Panc1 (cell line): Measurements from ENCODE around the gene CETN1.

Experiments used
- POLR2AphosphoS5 ChIP-seq: IDR thresholded peaks from 2 replicates; pipeline ENCODE4 v1.6.1; 2012; ENCODE audit warnings: mild to moderate bottlenecking, low read depth, low read length, moderate library complexity
- SIN3A ChIP-seq: IDR thresholded peaks from 2 replicates; pipeline ENCODE4 v1.6.1; 2012; ENCODE audit warnings: low read depth, mild to moderate bottlenecking, low read length, moderate library complexity, borderline replicate concordance; ENCODE audit not compliant: insufficient read depth
- TF ChIP-seq, protein P1 (sequence below): fragments of 450-650 bp; IDR thresholded peaks from 2 replicates; pipeline ENCODE4 v1.5.1; 2017; ENCODE audit warnings: mild to moderate bottlenecking
- TF ChIP-seq, protein P2 (sequence below), 2 experiments: IDR thresholded peaks; 2 replicates each; pipeline ENCODE4 v1.6.1; 2011 to 2012; ENCODE audit warnings: low read depth in 2 of 2, control low read depth in 1 of 2, low read length in 1 of 2, mild to moderate bottlenecking in 1 of 2, moderate library complexity in 1 of 2; ENCODE audit not compliant: insufficient read depth in 1 of 2

DNA sequence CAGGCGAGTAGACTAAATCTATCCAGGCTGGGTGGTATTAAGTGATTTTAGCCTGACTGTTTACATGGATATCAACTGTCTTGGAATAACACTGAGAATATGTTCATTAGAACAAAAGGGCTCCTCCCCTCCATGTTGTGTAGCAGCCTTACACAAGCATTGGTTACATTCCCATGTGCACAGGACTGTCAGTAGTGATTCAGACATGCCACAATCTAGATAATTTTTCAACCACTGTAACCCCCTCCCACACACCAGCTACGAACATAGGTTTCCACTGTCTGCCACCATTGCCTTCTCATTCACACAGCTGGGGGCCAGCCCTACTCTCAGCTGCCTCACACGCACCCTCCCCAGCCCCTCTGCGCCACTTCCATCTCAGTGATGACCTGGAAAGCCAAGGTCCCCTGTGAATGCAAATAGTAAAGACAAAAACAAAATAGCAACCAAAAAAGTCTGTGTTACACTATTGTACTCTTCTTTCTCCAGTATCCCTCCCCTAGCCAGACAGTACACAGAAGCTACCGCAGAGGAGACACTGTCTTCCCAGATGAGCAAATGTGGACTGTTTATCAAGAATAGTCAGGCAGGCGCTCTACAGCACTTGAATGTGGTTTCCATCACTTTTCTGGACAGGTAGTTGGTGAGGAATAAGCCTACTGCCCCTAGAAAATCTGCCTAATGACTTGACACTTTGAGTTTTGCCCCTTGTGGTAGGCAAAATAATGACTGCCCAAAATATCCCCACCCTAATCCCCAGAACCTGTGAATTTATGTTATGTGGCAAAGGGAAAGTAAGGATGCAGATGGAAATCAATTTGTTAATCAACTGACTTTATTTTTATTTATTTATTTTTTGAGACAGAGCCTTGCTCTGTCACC is 49.3 kb downstream of the CETN1 start:
- TF ChIP-seq, protein P1, sequence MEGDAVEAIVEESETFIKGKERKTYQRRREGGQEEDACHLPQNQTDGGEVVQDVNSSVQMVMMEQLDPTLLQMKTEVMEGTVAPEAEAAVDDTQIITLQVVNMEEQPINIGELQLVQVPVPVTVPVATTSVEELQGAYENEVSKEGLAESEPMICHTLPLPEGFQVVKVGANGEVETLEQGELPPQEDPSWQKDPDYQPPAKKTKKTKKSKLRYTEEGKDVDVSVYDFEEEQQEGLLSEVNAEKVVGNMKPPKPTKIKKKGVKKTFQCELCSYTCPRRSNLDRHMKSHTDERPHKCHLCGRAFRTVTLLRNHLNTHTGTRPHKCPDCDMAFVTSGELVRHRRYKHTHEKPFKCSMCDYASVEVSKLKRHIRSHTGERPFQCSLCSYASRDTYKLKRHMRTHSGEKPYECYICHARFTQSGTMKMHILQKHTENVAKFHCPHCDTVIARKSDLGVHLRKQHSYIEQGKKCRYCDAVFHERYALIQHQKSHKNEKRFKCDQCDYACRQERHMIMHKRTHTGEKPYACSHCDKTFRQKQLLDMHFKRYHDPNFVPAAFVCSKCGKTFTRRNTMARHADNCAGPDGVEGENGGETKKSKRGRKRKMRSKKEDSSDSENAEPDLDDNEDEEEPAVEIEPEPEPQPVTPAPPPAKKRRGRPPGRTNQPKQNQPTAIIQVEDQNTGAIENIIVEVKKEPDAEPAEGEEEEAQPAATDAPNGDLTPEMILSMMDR, result no peak
- TF ChIP-seq POLR2AphosphoS5 (no peak), SIN3A (no peak)
- TF ChIP-seq, protein P2, sequence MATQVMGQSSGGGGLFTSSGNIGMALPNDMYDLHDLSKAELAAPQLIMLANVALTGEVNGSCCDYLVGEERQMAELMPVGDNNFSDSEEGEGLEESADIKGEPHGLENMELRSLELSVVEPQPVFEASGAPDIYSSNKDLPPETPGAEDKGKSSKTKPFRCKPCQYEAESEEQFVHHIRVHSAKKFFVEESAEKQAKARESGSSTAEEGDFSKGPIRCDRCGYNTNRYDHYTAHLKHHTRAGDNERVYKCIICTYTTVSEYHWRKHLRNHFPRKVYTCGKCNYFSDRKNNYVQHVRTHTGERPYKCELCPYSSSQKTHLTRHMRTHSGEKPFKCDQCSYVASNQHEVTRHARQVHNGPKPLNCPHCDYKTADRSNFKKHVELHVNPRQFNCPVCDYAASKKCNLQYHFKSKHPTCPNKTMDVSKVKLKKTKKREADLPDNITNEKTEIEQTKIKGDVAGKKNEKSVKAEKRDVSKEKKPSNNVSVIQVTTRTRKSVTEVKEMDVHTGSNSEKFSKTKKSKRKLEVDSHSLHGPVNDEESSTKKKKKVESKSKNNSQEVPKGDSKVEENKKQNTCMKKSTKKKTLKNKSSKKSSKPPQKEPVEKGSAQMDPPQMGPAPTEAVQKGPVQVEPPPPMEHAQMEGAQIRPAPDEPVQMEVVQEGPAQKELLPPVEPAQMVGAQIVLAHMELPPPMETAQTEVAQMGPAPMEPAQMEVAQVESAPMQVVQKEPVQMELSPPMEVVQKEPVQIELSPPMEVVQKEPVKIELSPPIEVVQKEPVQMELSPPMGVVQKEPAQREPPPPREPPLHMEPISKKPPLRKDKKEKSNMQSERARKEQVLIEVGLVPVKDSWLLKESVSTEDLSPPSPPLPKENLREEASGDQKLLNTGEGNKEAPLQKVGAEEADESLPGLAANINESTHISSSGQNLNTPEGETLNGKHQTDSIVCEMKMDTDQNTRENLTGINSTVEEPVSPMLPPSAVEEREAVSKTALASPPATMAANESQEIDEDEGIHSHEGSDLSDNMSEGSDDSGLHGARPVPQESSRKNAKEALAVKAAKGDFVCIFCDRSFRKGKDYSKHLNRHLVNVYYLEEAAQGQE (IDR thresholded peaks at IDR 0.05; ENCODE audit: insufficient read depth in 1 of 2, low read depth in 2 of 2, low read length in 1 of 2), result no peak
